Liver (tissue), 9 donors: Measurements from ENCODE around the gene OLR1. TPM values are rescaled to one million over a fixed set of nuclear protein-coding genes. Genes with fewer than 3 reads are reported as not detected.

Source experiments
- DNase-seq: peaks from one replicate; pipeline ENCODE4 v3.0.0-alpha.2; 2017; ENCODE audit warnings: low spot score
- H3K27ac ChIP-seq, 2 donors: one replicate each; pipeline ENCODE4 v1.7.0; 2013; ENCODE audit warnings: inconsistent platforms in 2 of 2, low read length in 2 of 2, control low read depth in 1 of 2, low read depth in 1 of 2, mild to moderate bottlenecking in 1 of 2
- H3K27me3 ChIP-seq, 4 donors: one replicate each; pipeline versions ENCODE4 v1.6.1 to v1.7.0; 2013; ENCODE audit warnings: low read length in 3 of 4, inconsistent platforms in 1 of 4, mild to moderate bottlenecking in 1 of 4, moderate library complexity in 1 of 4; ENCODE audit not compliant: control insufficient read depth in 4 of 4, insufficient read depth in 4 of 4
- H3K36me3 ChIP-seq, 4 donors: one replicate each; pipeline versions ENCODE4 v1.6.1 to v1.7.0; 2013; ENCODE audit warnings: low read length in 3 of 4, mild to moderate bottlenecking in 3 of 4, low read depth in 1 of 4, moderate library complexity in 1 of 4; ENCODE audit not compliant: control insufficient read depth in 4 of 4, insufficient read depth in 3 of 4
- H3K4me1 ChIP-seq, 4 donors: one replicate each; pipeline versions ENCODE4 v1.6.1 to v1.7.0; 2013; ENCODE audit warnings: low read length in 3 of 4, mild to moderate bottlenecking in 3 of 4, moderate library complexity in 1 of 4; ENCODE audit not compliant: control insufficient read depth in 4 of 4, insufficient read depth in 4 of 4
- H3K4me3 ChIP-seq, 3 donors: one replicate each; pipeline versions ENCODE4 v1.6.1 to v1.7.0; 2013; ENCODE audit warnings: low read length in 3 of 3, control low read depth in 1 of 3, low read depth in 1 of 3, mild to moderate bottlenecking in 1 of 3
- H3K9ac ChIP-seq, 2 donors: one replicate each; pipeline ENCODE4 v1.7.0; 2013; ENCODE audit warnings: low read length in 2 of 2, mild to moderate bottlenecking in 2 of 2, moderate library complexity in 2 of 2, control low read depth in 1 of 2, low read depth in 1 of 2
- H3K9me3 ChIP-seq, 4 donors: one replicate each; pipeline versions ENCODE4 v1.6.1 to v1.7.0; 2013; ENCODE audit warnings: low read length in 3 of 4; ENCODE audit not compliant: control insufficient read depth in 4 of 4
- CTCF ChIP-seq: fragments of 150-350 bp; IDR thresholded peaks from 2 replicates; pipeline ENCODE4 v1.5.1; 2017; ENCODE audit warnings: improper control_type of control experiment, low read depth, low read length; ENCODE audit not compliant: missing input control
- EGR1 ChIP-seq, 2 donors: IDR thresholded peaks; 2 replicates each; pipeline ENCODE4 v1.6.1; 2016 to 2018; ENCODE audit warnings: antibody characterized with exemption in 2 of 2, low read depth in 2 of 2
- FOXA1 ChIP-seq: IDR thresholded peaks from 2 replicates; pipeline ENCODE4 v1.6.1; 2016; ENCODE audit warnings: antibody characterized with exemption
- FOXA2 ChIP-seq: IDR thresholded peaks from 2 replicates; pipeline ENCODE4 v1.6.1; 2016; ENCODE audit warnings: antibody characterized with exemption
- GABPA ChIP-seq, 2 donors: IDR thresholded peaks in 1 of 2; conservative IDR thresholded peaks in 1 of 2; 2 replicates each; pipeline ENCODE4 v1.6.1; 2016; ENCODE audit warnings: antibody characterized with exemption in 2 of 2, mild to moderate bottlenecking in 1 of 2, moderate library complexity in 1 of 2
- HNF4A ChIP-seq, 2 donors: conservative IDR thresholded peaks; 2 replicates each; pipeline ENCODE4 v1.6.1; 2016; ENCODE audit warnings: antibody characterized with exemption in 2 of 2, mild to moderate bottlenecking in 2 of 2
- HNF4G ChIP-seq: IDR thresholded peaks from 2 replicates; pipeline ENCODE4 v1.6.1; 2016; ENCODE audit warnings: antibody characterized with exemption
- JUND ChIP-seq, 2 donors: IDR thresholded peaks; 2 replicates each; pipeline ENCODE4 v1.6.1; 2016; ENCODE audit warnings: antibody characterized with exemption in 2 of 2
- MAX ChIP-seq: IDR thresholded peaks from 2 replicates; pipeline ENCODE4 v1.6.1; 2016; ENCODE audit warnings: antibody characterized with exemption
- NR2F2 ChIP-seq: IDR thresholded peaks from 2 replicates; pipeline ENCODE4 v1.6.1; 2016; ENCODE audit warnings: antibody characterized with exemption
- RAD21 ChIP-seq, 2 donors: IDR thresholded peaks; 2 replicates each; pipeline ENCODE4 v1.6.1; 2016; ENCODE audit warnings: antibody characterized with exemption in 2 of 2, mild to moderate bottlenecking in 2 of 2
- REST ChIP-seq: IDR thresholded peaks from 2 replicates; pipeline ENCODE4 v1.6.1; 2016; ENCODE audit warnings: antibody characterized with exemption, mild to moderate bottlenecking
- RXRA ChIP-seq, 2 donors: IDR thresholded peaks; 2 replicates each; pipeline ENCODE4 v1.6.1; 2017 to 2018; ENCODE audit warnings: antibody characterized with exemption in 2 of 2, mild to moderate bottlenecking in 1 of 2
- SP1 ChIP-seq: IDR thresholded peaks from 2 replicates; pipeline ENCODE4 v1.6.1; 2018; ENCODE audit warnings: antibody characterized with exemption, mild to moderate bottlenecking
- TAF1 ChIP-seq: conservative IDR thresholded peaks from 2 replicates; pipeline ENCODE4 v1.6.1; 2016; ENCODE audit warnings: antibody characterized with exemption, mild to moderate bottlenecking
- YY1 ChIP-seq: IDR thresholded peaks from 2 replicates; pipeline ENCODE4 v1.6.1; 2016; ENCODE audit warnings: antibody characterized with exemption, mild to moderate bottlenecking
- ZBTB33 ChIP-seq: IDR thresholded peaks from 2 replicates; pipeline ENCODE4 v1.6.1; 2016; ENCODE audit warnings: antibody characterized with exemption
- WGBS: extraction: QIAGEN DNeasy Blood & Tissue Kit; methylation state at CpG from one replicate; pipeline ENCODE4 v1.1.7; 2013; 5-methylcytosine and 5-hydroxymethylcytosine counted together
- polyA plus RNA-seq, 2 donors: library from polyadenylated mRNA; stranded (reverse) in 1 of 2; unstranded in 1 of 2; fragments of 200-250 nt in 1 of 2; fragments of >200 nt in 1 of 2; fragmentation: Nextera tagmentation in 1 of 2; extraction: Ambion mirVana in 1 of 2; gene quantifications; one replicate each; pipeline versions ENCODE4 v1.2.1 to v1.2.3, GENCODE V29; 2013 to 2015
- total RNA-seq, 2 donors: library from RNA; depleted of rRNA; stranded (reverse); fragments of >200 nt; gene quantifications; one replicate each; pipeline ENCODE4 v1.2.3, GENCODE V29; 2014
- donor health status: healthy.
- donor health status: healthy.
- donor health status: healthy.
- donor health status: healthy.
- donor health status: healthy.

OLR1 gene
- total and polyA plus RNA-seq, 4 donors = 0.13 to 0.37 TPM; not detected in 2

- Histone ChIP-seq H3K9ac (no peak overlapping the region), H3K4me3 (no peak overlapping the region), H3K36me3 (no peaks in the 10 kb centered on the region), H3K9me3 (no peaks in the 10 kb centered on the region), H3K27ac (peak overlapping the region; percentile 100), H3K27me3 (no peaks in the 10 kb centered on the region), H3K4me1 (peaks cover 0 to 16% (median 5%) of the 10 kb centered on the region in 4 donors)
- WGBS = 96% methylated on average over 25 of the region's 25 CpGs
- TF ChIP-seq CTCF (no peak), REST (no peak), JUND (IDR thresholded peaks at IDR 0.05) (no peak), FOXA1 (no peak), HNF4A (conservative IDR thresholded peaks at IDR 0.05) (no peak), RAD21 (IDR thresholded peaks at IDR 0.05) (no peak), EGR1 (IDR thresholded peaks at IDR 0.05; ENCODE audit: low read depth in 2 of 2) (no peak), ZBTB33 (no peak), TAF1 (no peak), FOXA2 (no peak), NR2F2 (no peak), SP1 (no peak), HNF4G (no peak)
- DNase-seq = no peak
Observed at GRCh38 chr12:10211101-10211939, 39.4 kb upstream of the OLR1 start.

GRCh38 chr12:10210225-10210624 lies 38.3 kb upstream of the OLR1 start:
- no peak overlapping the region for H3K27ac ChIP-seq
- WGBS = 95% methylated on average over 15 of the region's 15 CpGs
- no peak overlapping the region for H3K4me3 ChIP-seq
- H3K36me3 ChIP-seq = no peaks in the 10 kb centered on the region
- TF ChIP-seq FOXA1 (no peak), EGR1 (IDR thresholded peaks at IDR 0.05; ENCODE audit: low read depth in 2 of 2) (no peak), YY1 (no peak), RXRA (IDR thresholded peaks at IDR 0.05) (no peak), CTCF (no peak), MAX (no peak), HNF4G (no peak), FOXA2 (no peak), SP1 (no peak), REST (no peak), RAD21 (IDR thresholded peaks at IDR 0.05) (no peak), TAF1 (no peak), GABPA (IDR thresholded peaks at IDR 0.05 in 1 of 2, conservative IDR thresholded peaks at IDR 0.05 in 1 of 2) (no peak), NR2F2 (no peak), HNF4A (conservative IDR thresholded peaks at IDR 0.05) (no peak)
- no peaks in the 10 kb centered on the region for H3K9me3 ChIP-seq
- H3K27me3 ChIP-seq = no peaks in the 10 kb centered on the region
- peaks cover 0 to 8% (median 2%) of the 10 kb centered on the region in 4 donors for H3K4me1 ChIP-seq
- DNase-seq = no peak
- no peak overlapping the region for H3K9ac ChIP-seq
